ENCODE data around the gene BET1. TPM values are rescaled to one million over a fixed set of nuclear protein-coding genes. Genes with fewer than 3 reads are reported as not detected.

BET1 gene
- total and polyA plus RNA-seq, 9 of the 15 experiments (the other 6 are each of a cell fraction or from before 2014, with no cell fraction given) = 15.8 to 190 (median 37.8) TPM

DNA sequence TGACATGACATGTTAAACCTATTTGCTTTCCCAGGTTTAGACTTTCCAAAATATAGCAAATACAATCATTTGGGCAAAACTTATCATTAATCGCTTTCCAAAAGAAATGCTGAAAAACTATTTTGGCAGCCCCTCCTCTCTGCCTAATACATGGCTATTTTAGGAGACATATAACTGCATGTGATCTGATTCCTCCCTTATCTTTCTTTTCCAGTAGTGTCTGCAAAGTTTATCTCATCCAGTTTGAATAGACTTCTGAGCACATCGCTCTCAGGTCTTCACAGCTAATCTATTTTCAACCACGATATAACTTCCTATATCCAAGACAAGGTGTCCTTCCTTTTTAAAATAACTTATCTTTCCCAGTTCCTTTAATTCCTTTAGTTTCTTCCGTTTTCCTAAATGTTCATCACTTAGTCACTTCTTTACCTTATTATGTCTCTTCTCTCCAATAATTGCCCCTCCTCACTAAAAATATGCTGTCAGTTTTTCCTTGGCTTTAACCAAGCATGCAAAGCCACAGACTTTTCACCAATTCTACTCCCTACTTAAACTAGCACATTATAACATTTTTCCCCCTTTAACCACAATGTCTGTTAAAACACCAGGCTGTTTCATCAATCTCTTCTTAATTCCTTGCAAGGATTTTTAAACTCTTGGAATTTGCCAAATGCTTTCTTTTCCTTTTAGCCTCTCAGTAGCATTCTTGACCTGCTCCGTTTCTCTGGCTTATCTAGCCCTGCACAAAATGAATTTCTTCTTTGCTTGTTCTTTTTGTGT lies 58.2 kb downstream of the BET1 start (continued):
- TF ChIP-seq TEAD4 (IDR thresholded peaks at IDR 0.05; ENCODE audit: low read length) (peak; percentile 79), TEAD4 (CRISPR knock-in tag; IDR thresholded peaks at IDR 0.05; ENCODE audit: borderline replicate concordance) (no peak), TEAD1 (CRISPR knock-in tag; IDR thresholded peaks at IDR 0.05) (no peak), SNIP1 (IDR thresholded peaks at IDR 0.05; ENCODE audit: low read depth) (no peak), NCOR1 (IDR thresholded peaks at IDR 0.05) (peak; percentile 63), HDAC6 (IDR thresholded peaks at IDR 0.05; ENCODE audit: low read depth, low read length) (no peak), RAD51 (IDR thresholded peaks at IDR 0.05; ENCODE audit: borderline replicate concordance, low read depth) (no peak), GABPA (tag; conservative IDR thresholded peaks at IDR 0.05; ENCODE audit: low read depth) (no peak), ZFX (CRISPR knock-in tag; IDR thresholded peaks at IDR 0.05) (no peak), KAT7 (CRISPR knock-in tag; IDR thresholded peaks at IDR 0.05; ENCODE audit: borderline replicate concordance) (no peak), ZNF507 (tag; conservative IDR thresholded peaks at IDR 0.05) (no peak), ERF (CRISPR knock-in tag; IDR thresholded peaks at IDR 0.05) (no peak), HDAC1 (IDR thresholded peaks at IDR 0.05) (0 out of 4 replicates have a peak, but pooled peaks of 1 of the 2 experiments have one; percentile 25), ZBTB7A (IDR thresholded peaks at IDR 0.05; ENCODE audit: borderline replicate concordance, control insufficient read depth, low read depth, low read length) (no peak), FOXJ2 (tag; IDR thresholded peaks at IDR 0.05) (peak; percentile 73; the same call in 1 of the 2 replicates), MAZ (CRISPR knock-in tag; conservative IDR thresholded peaks at IDR 0.05 in 1 of 2, IDR thresholded peaks at IDR 0.05 in 1 of 2) (no peak), CBFA2T2 (conservative IDR thresholded peaks at IDR 0.05) (peak; percentile 74), STAT5A (IDR thresholded peaks at IDR 0.05; ENCODE audit: borderline replicate concordance, low read length) (no peak)
